H9 (cell line): Measurements from ENCODE around the gene SLC35F3. TPM values are rescaled to one million over a fixed set of nuclear protein-coding genes. Genes with fewer than 3 reads are reported as not detected.

ENCODE experiments used
- DNase-seq: peaks from one replicate; pipeline ENCODE4 v3.0.0-alpha.2; 2017
- H2AFZ ChIP-seq: one replicate; pipeline ENCODE4 v1.6.1; 2013; ENCODE audit warnings: mild to moderate bottlenecking, low read length, control low read depth, moderate library complexity
- H2AK5ac ChIP-seq: 2 replicates; pipeline ENCODE4 v1.6.1; 2013; ENCODE audit warnings: low read length, control low read depth, mixed read lengths; ENCODE audit not compliant: insufficient read length
- H2BK120ac ChIP-seq: one replicate; pipeline ENCODE4 v1.6.1; 2013; ENCODE audit warnings: low read depth, mild to moderate bottlenecking, low read length, control low read depth, inconsistent platforms; ENCODE audit not compliant: poor library complexity, severe bottlenecking
- H2BK12ac ChIP-seq: 2 replicates; pipeline ENCODE4 v1.6.1; 2013; ENCODE audit warnings: low read length, control low read depth, mixed read lengths, low read depth; ENCODE audit not compliant: insufficient read length
- H2BK15ac ChIP-seq: 2 replicates; pipeline ENCODE4 v1.6.1; 2013; ENCODE audit warnings: low read depth, low read length, control low read depth
- H2BK20ac ChIP-seq: one replicate; pipeline ENCODE4 v1.6.1; 2013; ENCODE audit warnings: low read depth, mild to moderate bottlenecking, low read length, control low read depth, inconsistent platforms; ENCODE audit not compliant: poor library complexity, severe bottlenecking
- H2BK5ac ChIP-seq: 2 replicates; pipeline ENCODE4 v1.6.1; 2013; ENCODE audit warnings: low read length, control low read depth, mixed read lengths; ENCODE audit not compliant: insufficient read length
- H3K14ac ChIP-seq: 2 replicates; pipeline ENCODE4 v1.6.1; 2013; ENCODE audit warnings: low read length, control low read depth; ENCODE audit not compliant: insufficient read depth
- H3K18ac ChIP-seq: 2 replicates; pipeline ENCODE4 v1.6.1; 2013; ENCODE audit warnings: low read depth, mild to moderate bottlenecking, mixed read lengths, low read length, control low read depth; ENCODE audit not compliant: insufficient read length
- H3K23ac ChIP-seq: 2 replicates; pipeline ENCODE4 v1.6.1; 2013; ENCODE audit warnings: low read length, control low read depth, mixed read lengths, low read depth; ENCODE audit not compliant: insufficient read length
- H3K23me2 ChIP-seq: 2 replicates; pipeline ENCODE4 v1.6.1; 2013; ENCODE audit warnings: low read depth, mild to moderate bottlenecking, mixed read lengths, low read length, control low read depth; ENCODE audit not compliant: insufficient read length, poor library complexity, severe bottlenecking
- H3K27ac ChIP-seq: 2 replicates; pipeline ENCODE4 v1.5.1; 2013; ENCODE audit warnings: low read length, control low read depth, mixed read lengths, low read depth; ENCODE audit not compliant: insufficient read length
- H3K27me3 ChIP-seq: 2 replicates; pipeline ENCODE4 v1.6.1; 2013; ENCODE audit warnings: low read length, control low read depth, inconsistent platforms; ENCODE audit not compliant: insufficient read depth
- H3K4ac ChIP-seq: 2 replicates; pipeline ENCODE4 v1.6.1; 2013; ENCODE audit warnings: low read depth, mild to moderate bottlenecking, control low read depth, inconsistent platforms, low read length, moderate library complexity
- H3K4me1 ChIP-seq: 2 replicates; pipeline ENCODE4 v1.6.1; 2013; ENCODE audit warnings: low read length, control low read depth, inconsistent platforms; ENCODE audit not compliant: insufficient read depth
- H3K4me2 ChIP-seq: 2 replicates; pipeline ENCODE4 v1.6.1; 2013; ENCODE audit warnings: low read length, control low read depth, mixed read lengths; ENCODE audit not compliant: insufficient read length, insufficient read depth
- H3K56ac ChIP-seq: 2 replicates; pipeline ENCODE4 v1.6.1; 2013; ENCODE audit warnings: low read depth, mild to moderate bottlenecking, mixed read lengths, low read length, control low read depth; ENCODE audit not compliant: insufficient read length
- H3K79me1 ChIP-seq: 2 replicates; pipeline ENCODE4 v1.6.1; 2013; ENCODE audit warnings: low read depth, mild to moderate bottlenecking, moderate library complexity, low read length, control low read depth, inconsistent platforms; ENCODE audit not compliant: insufficient read depth, poor library complexity, severe bottlenecking
- H3K79me2 ChIP-seq: 2 replicates; pipeline ENCODE4 v1.6.1; 2013; ENCODE audit warnings: low read length, control low read depth, inconsistent platforms; ENCODE audit not compliant: insufficient read depth
- H3K9ac ChIP-seq: 2 replicates; pipeline ENCODE4 v1.6.1; 2013; ENCODE audit warnings: low read length, control low read depth, mixed read lengths; ENCODE audit not compliant: insufficient read length; ENCODE audit errors: extremely low read depth
- H3K9me3 ChIP-seq: one replicate; pipeline ENCODE4 v1.6.1; 2013; ENCODE audit warnings: low read depth, low read length, inconsistent platforms; ENCODE audit not compliant: control insufficient read depth
- H3T11ph ChIP-seq: one replicate; pipeline ENCODE4 v1.6.1; 2013; ENCODE audit warnings: mild to moderate bottlenecking, low read length, control low read depth, inconsistent platforms
- H4K20me1 ChIP-seq: one replicate; pipeline ENCODE4 v1.6.1; 2013; ENCODE audit not compliant: control insufficient read depth, insufficient read length, insufficient read depth
- H4K5ac ChIP-seq: 2 replicates; pipeline ENCODE4 v1.6.1; 2013; ENCODE audit warnings: low read depth, mild to moderate bottlenecking, mixed read lengths, low read length, control low read depth; ENCODE audit not compliant: insufficient read length
- H4K8ac ChIP-seq: replicated peaks from 2 replicates; pipeline ENCODE4 v1.6.1; 2013; ENCODE audit warnings: low read length, control low read depth, mixed read lengths, low read depth; ENCODE audit not compliant: insufficient read length
- H4K91ac ChIP-seq: 2 replicates; pipeline ENCODE4 v1.6.1; 2013; ENCODE audit warnings: low read depth, mild to moderate bottlenecking, moderate library complexity, mixed read lengths, low read length, control low read depth; ENCODE audit not compliant: insufficient read length
- H3K27ac Mint-ChIP-seq, 3 experiments: 2 replicates in 2 of 3; 3 replicates in 1 of 3; pipeline ENCODE4 v1.8.0; 2020 to 2021; ENCODE audit warnings: mixed read lengths in 3 of 3, mild to moderate bottlenecking in 1 of 3, moderate library complexity in 1 of 3
- H3K27me3 Mint-ChIP-seq: 2 replicates; pipeline ENCODE4 v1.8.0; 2021; ENCODE audit warnings: low read depth, mild to moderate bottlenecking, moderate library complexity, mixed read lengths
- H3K36me3 Mint-ChIP-seq, 3 experiments: 2 replicates in 2 of 3; 3 replicates in 1 of 3; pipeline ENCODE4 v1.8.0; 2020 to 2021; ENCODE audit warnings: low read depth in 3 of 3, mixed read lengths in 3 of 3; ENCODE audit not compliant: insufficient read depth in 1 of 3
- H3K4me1 Mint-ChIP-seq, 2 experiments: 2 replicates each; pipeline ENCODE4 v1.8.0; 2020; ENCODE audit warnings: mixed read lengths in 2 of 2
- H3K4me3 Mint-ChIP-seq, 2 experiments: 2 replicates in 1 of 2; 3 replicates in 1 of 2; pipeline ENCODE4 v1.8.0; 2020 to 2021; ENCODE audit warnings: mild to moderate bottlenecking in 2 of 2, mixed read lengths in 2 of 2, moderate library complexity in 1 of 2
- H3K9me3 Mint-ChIP-seq, 2 experiments: 2 replicates in 1 of 2; 3 replicates in 1 of 2; pipeline ENCODE4 v1.8.0; 2020; ENCODE audit warnings: mild to moderate bottlenecking in 2 of 2, mixed read lengths in 2 of 2, moderate library complexity in 1 of 2
- CTCF ChIP-seq: fragments of 200-600 bp; sonication (generic); conservative IDR thresholded peaks from 3 replicates; pipeline ENCODE4 v1.8.0; 2021; ENCODE audit warnings: antibody characterized with exemption, mild to moderate bottlenecking
- WGBS: extraction: QIAGEN DNeasy Blood & Tissue Kit; methylation state at CpG from one replicate; pipeline ENCODE4 v1.1.7; 2013; ENCODE audit warnings: missing lambda C conversion rate, low lambda C conversion rate, mixed read lengths; ENCODE audit not compliant: insufficient read length; ENCODE audit errors: extremely low coverage; 5-methylcytosine and 5-hydroxymethylcytosine counted together
- total RNA-seq: library from RNA; stranded (reverse); gene quantifications from 2 replicates; pipeline ENCODE4 v1.2.1, GENCODE V29; 2021

The SLC35F3 gene
- total RNA-seq, 1 experiment from 2014 or later: 0.81 TPM

- Histone ChIP-seq H3K23me2 (no peaks in the 10 kb centered on the region), H3K4me1 (no peaks in the 10 kb centered on the region), H4K8ac (no peak overlapping the region), H2AFZ (no peak overlapping the region), H3K56ac (no peak overlapping the region), H2BK5ac (no peak overlapping the region), H3K79me1 (no peaks in the 10 kb centered on the region), H3T11ph (no peak overlapping the region), H3K4ac (no peak overlapping the region), H3K23ac (no peak overlapping the region), H3K14ac (no peak overlapping the region), H3K9me3 (no peaks in the 10 kb centered on the region), H3K27me3 (no peaks in the 10 kb centered on the region), H2BK15ac (no peak overlapping the region), H2BK120ac (no peak overlapping the region), H2BK20ac (no peak overlapping the region), H2AK5ac (no peak overlapping the region), H3K4me2 (no peak overlapping the region), H4K20me1 (no peaks in the 10 kb centered on the region), H3K79me2 (no peaks in the 10 kb centered on the region), H4K91ac (no peak overlapping the region), H2BK12ac (no peak overlapping the region), H3K27ac (no peak overlapping the region), H4K5ac (no peak overlapping the region), H3K9ac (no peak overlapping the region), H3K18ac (no peak overlapping the region)
- H3K27ac Mint-ChIP-seq: peak overlapping the region in 1 of 3 experiments; percentile 10; a peak in 1 of 7 replicates
- peaks cover 15 to 17% of the 10 kb centered on the region in 2 experiments for H3K4me1 Mint-ChIP-seq
- H3K4me3 Mint-ChIP-seq: no peak overlapping the region
- no peaks in the 10 kb centered on the region; a peak in 2 of 7 replicates for H3K36me3 Mint-ChIP-seq
- no peak for TF ChIP-seq CTCF
- H3K27me3 Mint-ChIP-seq: peaks cover 7% of the 10 kb centered on the region
- no peaks in the 10 kb centered on the region for H3K9me3 Mint-ChIP-seq
- no peak for DNase-seq
- WGBS: no CpG with 5 or more reads among the region's 1 CpG
Observed at GRCh38 chr1:234310460-234310817, 406.0 kb downstream of the SLC35F3 start.
